T-helper 17 cell (primary cell): ENCODE measurements around the gene PPP2R2C. TPM values are rescaled to one million over a fixed set of nuclear protein-coding genes. Genes with fewer than 3 reads are reported as not detected.
A peak's percentile ranks its signal among the peaks of the same experiment; 100 is the strongest.

Experiments
- ATAC-seq: fragments of 150-1000 bp; cut with Tn5 transposase; 2 replicates; pipeline ENCODE4 v1.10.0; 2021; ENCODE audit warnings: mild to moderate bottlenecking, moderate library complexity
- DNase-seq, 3 donors: peaks; one replicate each; pipeline versions ENCODE4 v3.0.0 to v3.0.0-alpha.2; 2020 to 2021
- H3K9me3 ChIP-seq: one replicate; pipeline ENCODE4 v1.7.0; 2013; ENCODE audit warnings: low read length, mild to moderate bottlenecking; ENCODE audit not compliant: control insufficient read depth, poor library complexity, severe bottlenecking
- H3K27ac Mint-ChIP-seq: one replicate; pipeline ENCODE4 v1.8.0; 2022; ENCODE audit warnings: mild to moderate bottlenecking, moderate library complexity, mixed read lengths
- H3K27me3 Mint-ChIP-seq: one replicate; pipeline ENCODE4 v1.8.0; 2022; ENCODE audit warnings: mixed read lengths
- H3K36me3 Mint-ChIP-seq: one replicate; pipeline ENCODE4 v1.8.0; 2022; ENCODE audit warnings: low read depth, mixed read lengths
- H3K4me1 Mint-ChIP-seq: one replicate; pipeline ENCODE4 v1.8.0; 2022; ENCODE audit warnings: mild to moderate bottlenecking, mixed read lengths
- H3K4me3 Mint-ChIP-seq: one replicate; pipeline ENCODE4 v1.8.0; 2022; ENCODE audit warnings: mild to moderate bottlenecking, moderate library complexity, mixed read lengths
- total RNA-seq, 4 donors: library from RNA in 2 of 4; stranded (reverse) in 2 of 4; gene quantifications; one replicate each; pipeline ENCODE4 v1.2.3 and lab custom pipeline; 2022 to 2026

PPP2R2C gene
- total RNA-seq, 2 donors from 2014 or later, result not detected

GRCh38 chr4:6362896-6363295 lies 109.5 kb downstream of the PPP2R2C start:
- ATAC-seq (no peak), DNase-seq (no peak)
- Mint-ChIP-seq H3K27me3 (peaks cover 41% of the 10 kb centered on the region), H3K27ac (peak overlapping the region; percentile 74), H3K4me3 (no peak overlapping the region), H3K4me1 (no peaks in the 10 kb centered on the region), H3K36me3 (no peaks in the 10 kb centered on the region)
- H3K9me3 ChIP-seq, result no peaks in the 10 kb centered on the region

DNA sequence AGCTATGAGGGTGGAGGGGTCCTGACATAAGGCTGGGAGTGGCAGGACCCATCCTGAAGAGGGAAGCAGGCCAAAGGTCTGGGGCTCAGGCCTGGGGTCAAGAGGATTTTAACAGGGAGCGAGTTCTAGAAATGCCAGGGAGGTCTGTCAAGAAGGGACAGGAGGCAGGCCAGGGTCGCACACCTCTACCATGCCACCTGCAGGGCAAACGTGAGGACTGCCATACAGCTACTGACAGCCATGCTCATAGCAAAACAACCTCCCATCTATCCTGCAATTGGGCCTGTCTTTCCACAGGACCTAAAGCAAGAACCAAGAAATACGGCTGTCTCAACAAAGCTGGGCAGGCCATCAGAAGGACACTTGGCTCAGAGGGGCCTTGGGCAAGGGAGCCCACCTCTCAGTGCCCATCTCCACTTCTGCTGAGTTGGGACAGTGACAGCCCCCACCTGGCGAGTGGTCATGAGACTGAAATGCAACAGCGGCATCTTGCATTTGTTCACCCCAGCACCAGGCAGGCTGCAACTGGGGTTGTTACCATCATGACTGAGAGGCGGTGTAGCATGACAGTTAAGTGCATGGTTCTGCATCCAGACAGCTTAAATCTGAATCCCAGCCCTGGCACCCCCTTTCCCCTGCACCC lies 110.0 kb downstream of the PPP2R2C start:
- H3K9me3 ChIP-seq, result no peaks in the 10 kb centered on the region
- DNase-seq (no peak), ATAC-seq (no peak)
- Mint-ChIP-seq H3K27ac (no peak overlapping the region), H3K27me3 (peaks cover 39% of the 10 kb centered on the region), H3K4me1 (no peaks in the 10 kb centered on the region), H3K36me3 (no peaks in the 10 kb centered on the region), H3K4me3 (no peak overlapping the region)

GRCh38 chr4:6361076-6361784 lies 111.2 kb downstream of the PPP2R2C start:
- DNase-seq, result no peak
- H3K27me3 Mint-ChIP-seq, result peaks cover 35% of the 10 kb centered on the region
- no peaks in the 10 kb centered on the region for H3K9me3 ChIP-seq
- no peak overlapping the region for H3K27ac Mint-ChIP-seq
- H3K4me3 Mint-ChIP-seq, result no peak overlapping the region
- no peaks in the 10 kb centered on the region for H3K36me3 Mint-ChIP-seq
- no peak for ATAC-seq
- no peaks in the 10 kb centered on the region for H3K4me1 Mint-ChIP-seq

- ATAC-seq (no peak), DNase-seq (no peak)
- H3K9me3 ChIP-seq, result no peaks in the 10 kb centered on the region
- Mint-ChIP-seq H3K27ac (no peak overlapping the region), H3K36me3 (no peaks in the 10 kb centered on the region), H3K27me3 (peaks cover 37% of the 10 kb centered on the region), H3K4me1 (no peaks in the 10 kb centered on the region), H3K4me3 (no peak overlapping the region)
These were observed 112.0 kb downstream of the PPP2R2C start for GRCh38 chr4:6360385-6360784.

GRCh38 chr4:6359536-6360308 lies 112.7 kb downstream of the PPP2R2C start:
- Mint-ChIP-seq H3K27ac (no peak overlapping the region), H3K4me1 (peaks cover 4% of the 10 kb centered on the region), H3K36me3 (no peaks in the 10 kb centered on the region), H3K4me3 (no peak overlapping the region), H3K27me3 (peaks cover 43% of the 10 kb centered on the region)
- no peaks in the 10 kb centered on the region for H3K9me3 ChIP-seq
- no peak for ATAC-seq
- no peak for DNase-seq

DNA sequence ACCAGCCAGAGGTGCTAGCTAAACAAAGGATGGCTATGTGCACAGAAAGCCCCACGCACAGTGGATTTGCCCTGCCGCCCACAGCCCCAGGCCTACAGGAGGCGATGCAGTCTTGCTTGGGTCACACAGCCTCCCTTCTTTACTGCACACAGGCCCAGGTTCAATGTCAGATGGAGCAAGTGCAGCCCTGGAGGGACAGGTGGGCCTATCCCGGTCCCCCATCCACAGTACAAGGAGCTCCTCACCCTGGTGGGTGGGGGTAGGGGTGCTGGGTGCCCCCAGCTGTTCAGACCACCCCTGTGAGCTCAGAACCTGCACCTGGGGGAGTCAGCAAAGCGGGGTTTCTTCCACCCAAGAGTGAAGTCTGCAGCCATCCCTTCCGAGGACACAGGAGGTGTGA lies 114.9 kb downstream of the PPP2R2C start:
- H3K27ac Mint-ChIP-seq, result no peak overlapping the region
- H3K9me3 ChIP-seq, result no peaks in the 10 kb centered on the region

DNA sequence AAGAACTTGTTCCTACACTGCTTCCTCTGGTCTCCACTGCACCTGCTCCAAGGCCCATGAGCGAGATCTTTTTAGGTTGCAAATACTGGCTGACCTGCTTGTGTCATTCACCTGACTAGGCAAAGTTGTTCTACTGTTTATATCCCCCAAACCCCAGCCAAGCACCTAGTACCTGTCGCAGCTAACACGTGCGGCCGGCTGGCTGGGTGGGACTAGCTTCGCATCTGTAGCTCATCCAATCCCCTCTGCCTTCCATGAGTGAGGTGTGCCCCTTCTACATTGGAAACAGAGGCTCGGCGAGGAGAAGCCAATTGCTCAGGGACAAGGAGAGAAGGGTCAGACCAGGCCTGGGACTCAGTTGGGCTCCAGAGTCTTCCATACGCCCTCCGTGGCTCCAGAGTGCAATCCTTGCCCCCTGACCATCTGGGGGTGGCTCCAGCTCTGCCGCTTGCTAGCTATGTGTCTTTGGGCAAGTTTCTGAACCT lies 116.3 kb downstream of the PPP2R2C start:
- no peak for DNase-seq
- no peak overlapping the region for H3K4me3 Mint-ChIP-seq
- H3K4me1 Mint-ChIP-seq, result peaks cover 10% of the 10 kb centered on the region
- no peak for ATAC-seq
- no peak overlapping the region for H3K27ac Mint-ChIP-seq
- peaks cover 54% of the 10 kb centered on the region for H3K27me3 Mint-ChIP-seq
- peaks cover 3% of the 10 kb centered on the region for H3K36me3 Mint-ChIP-seq
- H3K9me3 ChIP-seq, result no peaks in the 10 kb centered on the region

More for the DNA sequence above, 114.9 kb downstream of the PPP2R2C start:
- peaks cover 10% of the 10 kb centered on the region for H3K4me1 Mint-ChIP-seq
- DNase-seq (no peak), ATAC-seq (no peak)
- peaks cover 44% of the 10 kb centered on the region for H3K27me3 Mint-ChIP-seq
- peaks cover 3% of the 10 kb centered on the region for H3K36me3 Mint-ChIP-seq
- H3K4me3 Mint-ChIP-seq, result no peak overlapping the region

- no peak overlapping the region for H3K27ac Mint-ChIP-seq
- peaks cover 49% of the 10 kb centered on the region for H3K27me3 Mint-ChIP-seq
- peaks cover 10% of the 10 kb centered on the region for H3K4me1 Mint-ChIP-seq
- no peaks in the 10 kb centered on the region for H3K9me3 ChIP-seq
- ATAC-seq, result no peak
- no peak for DNase-seq
- H3K36me3 Mint-ChIP-seq, result peaks cover 3% of the 10 kb centered on the region
- no peak overlapping the region for H3K4me3 Mint-ChIP-seq
These were observed 117.4 kb downstream of the PPP2R2C start for GRCh38 chr4:6355052-6355451.

GRCh38 chr4:6354626-6355025 lies 117.8 kb downstream of the PPP2R2C start:
- Mint-ChIP-seq H3K4me1 (peaks cover 10% of the 10 kb centered on the region), H3K36me3 (peaks cover 3% of the 10 kb centered on the region), H3K27me3 (peaks cover 50% of the 10 kb centered on the region), H3K27ac (peak overlapping the region; percentile 27), H3K4me3 (no peak overlapping the region)
- ATAC-seq, result no peak
- no peak for DNase-seq
- no peaks in the 10 kb centered on the region for H3K9me3 ChIP-seq

GRCh38 chr4:6354119-6354518 lies 118.3 kb downstream of the PPP2R2C start:
- peaks cover 55% of the 10 kb centered on the region for H3K27me3 Mint-ChIP-seq
- DNase-seq, result no peak

GRCh38 chr4:6352031-6352692 lies 120.3 kb downstream of the PPP2R2C start:
- DNase-seq (no peak), ATAC-seq (no peak)
- no peaks in the 10 kb centered on the region for H3K9me3 ChIP-seq
- no peak overlapping the region for H3K27ac Mint-ChIP-seq
- peaks cover 55% of the 10 kb centered on the region for H3K27me3 Mint-ChIP-seq
- peaks cover 12% of the 10 kb centered on the region for H3K4me1 Mint-ChIP-seq
- no peak overlapping the region for H3K4me3 Mint-ChIP-seq
- peaks cover 3% of the 10 kb centered on the region for H3K36me3 Mint-ChIP-seq

More at GRCh38 chr4:6354119-6354518, 118.3 kb downstream of the PPP2R2C start:
- H3K9me3 ChIP-seq, result no peaks in the 10 kb centered on the region
- Mint-ChIP-seq H3K27ac (peak overlapping the region; percentile 27), H3K4me1 (peaks cover 10% of the 10 kb centered on the region), H3K36me3 (peaks cover 3% of the 10 kb centered on the region), H3K4me3 (peak overlapping the region; percentile 36)
- ATAC-seq, result no peak

DNA sequence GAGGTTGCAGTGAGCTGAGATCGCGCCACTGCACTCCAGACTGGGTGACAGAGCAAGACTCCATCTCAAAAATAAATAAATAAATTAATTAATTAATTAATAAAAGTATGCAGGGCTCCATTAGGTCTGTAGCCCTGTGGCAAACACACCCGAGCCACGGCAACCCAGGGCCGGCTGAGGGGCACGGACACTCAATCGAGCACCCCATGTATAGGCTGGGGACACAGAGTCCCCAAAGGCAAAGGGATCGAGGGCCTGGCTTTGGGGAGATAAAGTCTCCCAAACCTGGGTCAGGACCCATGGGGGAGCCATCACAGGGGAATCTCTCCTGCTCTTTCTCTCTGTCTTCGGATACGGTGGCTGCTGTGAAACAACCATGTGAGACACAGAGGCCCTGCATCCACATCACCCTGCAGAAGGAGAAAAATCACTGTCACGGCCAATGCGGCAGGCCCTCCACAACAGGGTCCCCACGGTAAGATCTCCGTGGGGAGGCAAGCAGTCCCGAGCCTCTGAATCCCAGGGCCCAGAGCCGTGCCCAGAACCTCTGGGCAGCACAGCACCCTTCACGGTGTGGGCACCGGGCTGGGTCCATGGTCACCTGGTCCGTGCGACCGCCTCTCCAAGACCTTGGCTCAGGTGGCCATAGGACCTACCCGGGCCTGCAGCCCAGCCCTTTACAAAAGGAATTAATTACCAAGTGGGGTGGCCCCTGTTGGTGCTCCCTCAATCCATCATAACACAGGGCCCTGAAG lies 121.0 kb downstream of the PPP2R2C start:
- DNase-seq (no peak), ATAC-seq (no peak)
- no peak overlapping the region for H3K27ac Mint-ChIP-seq
- H3K4me3 Mint-ChIP-seq, result no peak overlapping the region
- H3K36me3 Mint-ChIP-seq, result peaks cover 3% of the 10 kb centered on the region
- H3K27me3 Mint-ChIP-seq, result peaks cover 52% of the 10 kb centered on the region
- peaks cover 12% of the 10 kb centered on the region for H3K4me1 Mint-ChIP-seq
- H3K9me3 ChIP-seq, result no peaks in the 10 kb centered on the region
